HEK293 (cell line): ENCODE measurements around the gene SPATA12.

Source experiments
- CTCF ChIA-PET: fragments of 350-600 bp; formaldehyde crosslinking; extraction: SDS; loops from one replicate; lab custom pipeline; 2021; ENCODE audit warnings: antibody characterized with exemption; lab: Yijun Ruan, JAX
- POLR2A ChIA-PET: fragments of 300-600 bp; formaldehyde crosslinking; extraction: SDS; loops from one replicate; lab custom pipeline; 2020; ENCODE audit warnings: antibody characterized with exemption, inconsistent platforms; lab: Yijun Ruan, JAX
- H3K27ac ChIP-seq: fragments of 200-500 bp; sonication (Bioruptor generic); 2 replicates; pipeline ENCODE4 v1.5.1; 2014; ENCODE audit warnings: low read depth, low read length, control low read depth, inconsistent platforms; ENCODE audit errors: extremely low read depth
- H3K36me3 ChIP-seq, 2 experiments: fragments of 200-500 bp in 1 of 2; sonication (Bioruptor generic) in 1 of 2; 1 replicate in 1 of 2; 2 replicates in 1 of 2; pipeline ENCODE4 v1.5.1; 2014 to 2017; ENCODE audit warnings: inconsistent platforms in 2 of 2, low read length in 2 of 2; ENCODE audit not compliant: control insufficient read depth in 2 of 2, insufficient read depth in 1 of 2
- H3K4me1 ChIP-seq: fragments of 200-500 bp; sonication (Bioruptor generic); 2 replicates; pipeline ENCODE4 v1.5.1; 2014; ENCODE audit warnings: mild to moderate bottlenecking, low read length, inconsistent platforms; ENCODE audit not compliant: control insufficient read depth, insufficient read depth
- H3K4me3 ChIP-seq: 2 replicates; pipeline ENCODE4 v1.5.1; 2011; ENCODE audit warnings: low read depth, mild to moderate bottlenecking, control low read depth, low read length, moderate library complexity
- H3K9me3 ChIP-seq: fragments of 200-500 bp; sonication (Bioruptor generic); 2 replicates; pipeline ENCODE4 v1.5.1; 2014; ENCODE audit warnings: low read depth, low read length, inconsistent platforms; ENCODE audit not compliant: control insufficient read depth, insufficient read depth
- CTCF ChIP-seq: fragments of 450-650 bp; formaldehyde crosslinking; IDR thresholded peaks from 2 replicates; pipeline ENCODE4 v1.5.1; 2016; ENCODE audit warnings: missing biosample characterization, missing genetic modification characterization
- GLIS1 ChIP-seq: fragments of 450-650 bp; formaldehyde crosslinking; IDR thresholded peaks from 2 replicates; pipeline ENCODE4 v1.5.1; 2016; ENCODE audit warnings: missing biosample characterization, missing genetic modification characterization
- KLF8 ChIP-seq: fragments of 450-650 bp; formaldehyde crosslinking; IDR thresholded peaks from 2 replicates; pipeline ENCODE4 v1.5.1; 2016; ENCODE audit warnings: missing biosample characterization, missing genetic modification characterization
- SP7 ChIP-seq: fragments of 450-650 bp; formaldehyde crosslinking; IDR thresholded peaks from 2 replicates; pipeline ENCODE4 v1.5.1; 2016; ENCODE audit warnings: missing biosample characterization, missing genetic modification characterization
- YY1 ChIP-seq: fragments of 450-650 bp; formaldehyde crosslinking; IDR thresholded peaks from 2 replicates; pipeline ENCODE4 v1.5.1; 2018; ENCODE audit warnings: missing biosample characterization, missing genetic modification characterization
- ZIC2 ChIP-seq: fragments of 450-650 bp; formaldehyde crosslinking; IDR thresholded peaks from 2 replicates; pipeline ENCODE4 v1.5.1; 2016; ENCODE audit warnings: missing biosample characterization, missing genetic modification characterization
- ZNF362 ChIP-seq: fragments of 450-650 bp; formaldehyde crosslinking; IDR thresholded peaks from 2 replicates; pipeline ENCODE4 v1.5.1; 2016; ENCODE audit warnings: missing biosample characterization, missing genetic modification characterization
- ZNF473 ChIP-seq: fragments of 450-650 bp; formaldehyde crosslinking; IDR thresholded peaks from 2 replicates; pipeline ENCODE4 v1.5.1; 2017; ENCODE audit warnings: missing biosample characterization, missing genetic modification characterization
- ZNF639 ChIP-seq: fragments of 450-650 bp; formaldehyde crosslinking; IDR thresholded peaks from 2 replicates; pipeline ENCODE4 v1.5.1; 2016; ENCODE audit warnings: missing biosample characterization, missing genetic modification characterization
- ZNF658 ChIP-seq: fragments of 450-650 bp; formaldehyde crosslinking; IDR thresholded peaks from 2 replicates; pipeline ENCODE4; 2016; ENCODE audit warnings: missing biosample characterization, missing genetic modification characterization
- ZNF660 ChIP-seq: fragments of 450-650 bp; IDR thresholded peaks from 2 replicates; pipeline ENCODE4 v1.5.1; 2018; ENCODE audit warnings: missing biosample characterization, mild to moderate bottlenecking, missing genetic modification characterization
- ZNF677 ChIP-seq: fragments of 450-650 bp; IDR thresholded peaks from 2 replicates; pipeline ENCODE4 v1.5.0; 2018; ENCODE audit warnings: missing biosample characterization, mild to moderate bottlenecking, missing genetic modification characterization, moderate library complexity
- ZSCAN23 ChIP-seq: fragments of 450-650 bp; formaldehyde crosslinking; IDR thresholded peaks from 2 replicates; pipeline ENCODE4 v1.5.1; 2016; ENCODE audit warnings: missing biosample characterization, missing genetic modification characterization
- ZSCAN30 ChIP-seq: fragments of 450-650 bp; IDR thresholded peaks from 2 replicates; pipeline ENCODE4 v1.5.1; 2018; ENCODE audit warnings: missing biosample characterization, mild to moderate bottlenecking, missing genetic modification characterization, moderate library complexity
- TF ChIP-seq, protein P1 (sequence below): fragments of 450-650 bp; formaldehyde crosslinking; IDR thresholded peaks from 2 replicates; pipeline ENCODE4 v1.5.1; 2016; ENCODE audit warnings: missing biosample characterization, missing genetic modification characterization
- TF ChIP-seq, protein P2 (sequence below): fragments of 450-650 bp; formaldehyde crosslinking; IDR thresholded peaks from 2 replicates; pipeline ENCODE4 v1.5.1; 2016; ENCODE audit warnings: missing biosample characterization, missing genetic modification characterization
- TF ChIP-seq, protein P3 (sequence below): fragments of 450-650 bp; formaldehyde crosslinking; conservative IDR thresholded peaks from 2 replicates; pipeline ENCODE4 v1.5.1; 2016; ENCODE audit warnings: low read depth, missing biosample characterization, missing genetic modification characterization
- TF ChIP-seq, protein P4 (sequence below): fragments of 450-650 bp; formaldehyde crosslinking; IDR thresholded peaks from 2 replicates; pipeline ENCODE4 v1.5.1; 2017; ENCODE audit warnings: missing biosample characterization, missing genetic modification characterization

Gene SPATA12

GRCh38 chr3:57110214-57110613, 49.8 kb downstream of the SPATA12 start (continued):
- TF ChIP-seq ZNF658 (tag by site-specific recombination) (no peak), ZNF362 (tag by site-specific recombination) (no peak), KLF8 (tag by site-specific recombination) (no peak), ZNF473 (tag by site-specific recombination) (no peak)
- TF ChIP-seq, all 188 proteins: peak for 0

DNA sequence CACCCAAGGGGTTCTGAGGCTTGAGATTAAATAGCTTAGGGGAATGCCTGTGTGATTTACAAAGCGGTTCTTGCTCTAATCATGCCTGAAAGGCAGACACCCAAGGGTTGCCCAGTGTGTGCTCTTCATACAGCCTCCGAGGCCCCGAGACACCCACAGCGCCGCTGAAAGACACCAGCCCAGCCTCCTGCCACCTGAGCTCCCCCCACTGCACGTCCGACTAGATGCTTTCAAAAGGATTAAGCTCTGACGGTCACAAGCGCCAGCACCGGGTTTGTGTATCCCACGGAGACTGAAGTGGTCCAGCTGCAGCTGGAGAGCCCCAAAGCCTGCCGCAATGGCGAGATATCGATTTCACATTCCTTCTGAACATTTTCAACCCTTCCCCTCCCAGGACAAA, 50.3 kb downstream of the SPATA12 start:
- ChIA-PET POLR2A (no interaction called here), CTCF (interaction anchor here (1.1 to 2.1 kb wide), 4 partner anchors 9 to 257 kb away, joined by 3 to 11 read pairs (median 6); no protein-coding TSS in a partner anchor)
- Histone ChIP-seq H3K4me3 (no peak overlapping the region), H3K27ac (no peak overlapping the region), H3K36me3 (no peaks in the 10 kb centered on the region; a peak in 1 of 3 replicates), H3K4me1 (no peaks in the 10 kb centered on the region), H3K9me3 (no peaks in the 10 kb centered on the region)
- peak; percentile 32 for TF ChIP-seq GLIS1 (tag by site-specific recombination)
- peak; percentile 86 for TF ChIP-seq ZIC2 (tag by site-specific recombination)
- TF ChIP-seq, protein P1, sequence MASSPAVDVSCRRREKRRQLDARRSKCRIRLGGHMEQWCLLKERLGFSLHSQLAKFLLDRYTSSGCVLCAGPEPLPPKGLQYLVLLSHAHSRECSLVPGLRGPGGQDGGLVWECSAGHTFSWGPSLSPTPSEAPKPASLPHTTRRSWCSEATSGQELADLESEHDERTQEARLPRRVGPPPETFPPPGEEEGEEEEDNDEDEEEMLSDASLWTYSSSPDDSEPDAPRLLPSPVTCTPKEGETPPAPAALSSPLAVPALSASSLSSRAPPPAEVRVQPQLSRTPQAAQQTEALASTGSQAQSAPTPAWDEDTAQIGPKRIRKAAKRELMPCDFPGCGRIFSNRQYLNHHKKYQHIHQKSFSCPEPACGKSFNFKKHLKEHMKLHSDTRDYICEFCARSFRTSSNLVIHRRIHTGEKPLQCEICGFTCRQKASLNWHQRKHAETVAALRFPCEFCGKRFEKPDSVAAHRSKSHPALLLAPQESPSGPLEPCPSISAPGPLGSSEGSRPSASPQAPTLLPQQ (tag by site-specific recombination): no peak

DNA sequence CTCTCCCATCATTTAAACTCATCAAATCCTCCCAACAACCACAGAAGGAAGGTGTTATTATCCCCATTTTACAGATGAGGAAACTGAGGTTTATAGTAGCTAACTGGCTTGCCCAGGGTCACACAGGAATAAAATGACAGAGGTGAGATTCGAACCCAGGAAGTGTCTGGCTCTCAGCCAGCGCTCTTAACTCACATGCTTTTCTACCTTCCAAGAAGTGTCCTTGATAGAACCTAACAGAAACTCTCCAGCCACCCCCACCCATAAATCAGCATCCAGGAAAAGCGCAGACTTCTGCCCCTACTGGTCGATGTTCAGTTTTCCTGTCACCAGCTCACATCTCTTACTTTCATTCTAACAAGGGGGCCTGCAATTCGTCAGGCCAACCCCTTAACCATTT, 51.7 kb downstream of the SPATA12 start:
- H3K27ac ChIP-seq: no peak overlapping the region
- TF ChIP-seq, protein P2, sequence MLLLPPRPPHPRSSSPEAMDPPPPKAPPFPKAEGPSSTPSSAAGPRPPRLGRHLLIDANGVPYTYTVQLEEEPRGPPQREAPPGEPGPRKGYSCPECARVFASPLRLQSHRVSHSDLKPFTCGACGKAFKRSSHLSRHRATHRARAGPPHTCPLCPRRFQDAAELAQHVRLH (tag by site-specific recombination): 0 out of 2 replicates have a peak, but pooled peaks have one; percentile 9
- TF ChIP-seq ZNF677 (tag by site-specific recombination): no peak
- TF ChIP-seq, all 188 proteins: peak for 1
- ChIA-PET POLR2A (no interaction called here), CTCF (interaction anchor here (0.9 to 2.1 kb wide), 4 partner anchors 12 to 57 kb away, joined by 3 to 11 read pairs (median 3); no protein-coding TSS in a partner anchor)
- Histone ChIP-seq H3K36me3 (no peaks in the 10 kb centered on the region; a peak in 1 of 3 replicates), H3K4me1 (no peaks in the 10 kb centered on the region), H3K4me3 (no peak overlapping the region), H3K9me3 (no peaks in the 10 kb centered on the region)

DNA sequence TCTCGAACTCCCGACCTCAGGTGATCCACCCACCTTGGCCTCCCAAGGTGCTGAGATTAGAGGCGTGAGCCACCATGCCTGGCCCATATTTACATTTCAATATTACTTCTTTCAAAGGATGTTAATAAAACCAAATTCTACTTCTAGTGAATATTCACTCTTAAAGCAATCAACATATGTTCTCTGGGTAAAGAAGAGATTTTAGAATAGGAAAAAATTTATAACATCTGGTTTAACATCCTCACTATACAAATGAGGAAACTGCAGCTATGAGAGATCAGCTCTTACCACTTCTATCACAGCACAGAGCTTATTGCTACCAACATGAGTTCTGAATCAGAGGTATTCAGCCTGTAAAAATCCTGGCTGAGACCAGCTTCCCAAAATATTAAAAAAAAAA, 56.0 kb downstream of the SPATA12 start:
- POLR2A ChIA-PET: interaction anchor here (0.7 kb wide), 1 partner anchor 996 kb away, joined by 3 read pairs; no protein-coding TSS in a partner anchor
- Histone ChIP-seq H3K36me3 (no peaks in the 10 kb centered on the region), H3K4me3 (no peak overlapping the region), H3K4me1 (no peaks in the 10 kb centered on the region), H3K27ac (no peak overlapping the region), H3K9me3 (no peaks in the 10 kb centered on the region)
- CTCF ChIA-PET: interaction anchor here (0.7 kb wide), 1 partner anchor 416 kb away, joined by 4 read pairs; no protein-coding TSS in a partner anchor
- TF ChIP-seq YY1 (tag by site-specific recombination): no peak
- TF ChIP-seq ZNF660: no peak
- TF ChIP-seq, protein P3, sequence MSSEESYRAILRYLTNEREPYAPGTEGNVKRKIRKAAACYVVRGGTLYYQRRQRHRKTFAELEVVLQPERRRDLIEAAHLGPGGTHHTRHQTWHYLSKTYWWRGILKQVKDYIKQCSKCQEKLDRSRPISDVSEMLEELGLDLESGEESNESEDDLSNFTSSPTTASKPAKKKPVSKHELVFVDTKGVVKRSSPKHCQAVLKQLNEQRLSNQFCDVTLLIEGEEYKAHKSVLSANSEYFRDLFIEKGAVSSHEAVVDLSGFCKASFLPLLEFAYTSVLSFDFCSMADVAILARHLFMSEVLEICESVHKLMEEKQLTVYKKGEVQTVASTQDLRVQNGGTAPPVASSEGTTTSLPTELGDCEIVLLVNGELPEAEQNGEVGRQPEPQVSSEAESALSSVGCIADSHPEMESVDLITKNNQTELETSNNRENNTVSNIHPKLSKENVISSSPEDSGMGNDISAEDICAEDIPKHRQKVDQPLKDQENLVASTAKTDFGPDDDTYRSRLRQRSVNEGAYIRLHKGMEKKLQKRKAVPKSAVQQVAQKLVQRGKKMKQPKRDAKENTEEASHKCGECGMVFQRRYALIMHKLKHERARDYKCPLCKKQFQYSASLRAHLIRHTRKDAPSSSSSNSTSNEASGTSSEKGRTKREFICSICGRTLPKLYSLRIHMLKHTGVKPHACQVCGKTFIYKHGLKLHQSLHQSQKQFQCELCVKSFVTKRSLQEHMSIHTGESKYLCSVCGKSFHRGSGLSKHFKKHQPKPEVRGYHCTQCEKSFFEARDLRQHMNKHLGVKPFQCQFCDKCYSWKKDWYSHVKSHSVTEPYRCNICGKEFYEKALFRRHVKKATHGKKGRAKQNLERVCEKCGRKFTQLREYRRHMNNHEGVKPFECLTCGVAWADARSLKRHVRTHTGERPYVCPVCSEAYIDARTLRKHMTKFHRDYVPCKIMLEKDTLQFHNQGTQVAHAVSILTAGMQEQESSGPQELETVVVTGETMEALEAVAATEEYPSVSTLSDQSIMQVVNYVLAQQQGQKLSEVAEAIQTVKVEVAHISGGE: no peak
- TF ChIP-seq SP7 (tag by site-specific recombination): no peak
- TF ChIP-seq ZSCAN23 (tag by site-specific recombination): no peak
- TF ChIP-seq ZSCAN30: no peak
- TF ChIP-seq CTCF: no peak
- TF ChIP-seq ZNF639 (tag by site-specific recombination): no peak
- TF ChIP-seq, protein P4, sequence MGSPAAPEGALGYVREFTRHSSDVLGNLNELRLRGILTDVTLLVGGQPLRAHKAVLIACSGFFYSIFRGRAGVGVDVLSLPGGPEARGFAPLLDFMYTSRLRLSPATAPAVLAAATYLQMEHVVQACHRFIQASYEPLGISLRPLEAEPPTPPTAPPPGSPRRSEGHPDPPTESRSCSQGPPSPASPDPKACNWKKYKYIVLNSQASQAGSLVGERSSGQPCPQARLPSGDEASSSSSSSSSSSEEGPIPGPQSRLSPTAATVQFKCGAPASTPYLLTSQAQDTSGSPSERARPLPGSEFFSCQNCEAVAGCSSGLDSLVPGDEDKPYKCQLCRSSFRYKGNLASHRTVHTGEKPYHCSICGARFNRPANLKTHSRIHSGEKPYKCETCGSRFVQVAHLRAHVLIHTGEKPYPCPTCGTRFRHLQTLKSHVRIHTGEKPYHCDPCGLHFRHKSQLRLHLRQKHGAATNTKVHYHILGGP (tag by site-specific recombination): no peak
